Activated CD4-positive, alpha-beta T cell treated with anti-CD3 and anti-CD28 coated beads, Interleukin-2, amount 10 ng/mL, durations not matched to agents 7 days and 5 days (primary cell): ENCODE measurements around the gene PDS5B. TPM values are rescaled to one million over a fixed set of nuclear protein-coding genes. Genes with fewer than 3 reads are reported as not detected.

Experiments used
- CTCF ChIA-PET: fragments of 350-600 bp; sonication (Branson Sonifier 250); formaldehyde crosslinking; loops from one replicate; lab custom pipeline; 2021; ENCODE audit warnings: antibody characterized with exemption; lab: Charles Lee
- POLR2A ChIA-PET: fragments of 350-600 bp; sonication (Branson Sonifier 250); formaldehyde crosslinking; loops from one replicate; lab custom pipeline; 2021; ENCODE audit warnings: antibody characterized with exemption; lab: Charles Lee
- DNase-seq: peaks from one replicate; pipeline ENCODE4 v3.0.0-alpha.2; 2020
- H3K27ac Mint-ChIP-seq: one replicate; pipeline ENCODE4 v1.8.0; 2021; ENCODE audit warnings: mild to moderate bottlenecking, moderate library complexity, mixed read lengths
- H3K27me3 Mint-ChIP-seq: one replicate; pipeline ENCODE4 v1.8.0; 2021; ENCODE audit warnings: mixed read lengths
- H3K36me3 Mint-ChIP-seq: one replicate; pipeline ENCODE4 v1.8.0; 2021; ENCODE audit warnings: low read depth, mixed read lengths
- H3K4me1 Mint-ChIP-seq: one replicate; pipeline ENCODE4 v1.8.0; 2021; ENCODE audit warnings: mixed read lengths
- H3K4me3 Mint-ChIP-seq: one replicate; pipeline ENCODE4 v1.8.0; 2021; ENCODE audit warnings: mild to moderate bottlenecking, moderate library complexity, mixed read lengths
- H3K9me3 Mint-ChIP-seq: one replicate; pipeline ENCODE4 v1.8.0; 2021; ENCODE audit warnings: mixed read lengths
- total RNA-seq, 2 experiments: library from RNA; stranded (reverse); gene quantifications; one replicate each; pipeline ENCODE4 v1.2.3, GENCODE V29; 2021

The PDS5B gene
- total RNA-seq, 2 experiments from 2014 or later = 77.6 to 92.3 TPM

- peaks cover 10% of the 10 kb centered on the region for H3K4me1 Mint-ChIP-seq
- peaks cover 34% of the 10 kb centered on the region for H3K36me3 Mint-ChIP-seq
- peaks cover 6% of the 10 kb centered on the region for H3K9me3 Mint-ChIP-seq
- H3K27ac Mint-ChIP-seq = no peak overlapping the region
- H3K4me3 Mint-ChIP-seq = no peak overlapping the region
- ChIA-PET POLR2A (no interaction called here), CTCF (interaction anchor here (0.7 to 2.5 kb wide), 4 partner anchors 8 to 1922 kb away, joined by 3 to 8 read pairs (median 6); partner anchors contain the start of gene PDS5B)
- DNase-seq = no peak
- no peaks in the 10 kb centered on the region for H3K27me3 Mint-ChIP-seq
Observed at GRCh38 chr13:32661685-32662084, 75.4 kb downstream of the PDS5B start.

DNA sequence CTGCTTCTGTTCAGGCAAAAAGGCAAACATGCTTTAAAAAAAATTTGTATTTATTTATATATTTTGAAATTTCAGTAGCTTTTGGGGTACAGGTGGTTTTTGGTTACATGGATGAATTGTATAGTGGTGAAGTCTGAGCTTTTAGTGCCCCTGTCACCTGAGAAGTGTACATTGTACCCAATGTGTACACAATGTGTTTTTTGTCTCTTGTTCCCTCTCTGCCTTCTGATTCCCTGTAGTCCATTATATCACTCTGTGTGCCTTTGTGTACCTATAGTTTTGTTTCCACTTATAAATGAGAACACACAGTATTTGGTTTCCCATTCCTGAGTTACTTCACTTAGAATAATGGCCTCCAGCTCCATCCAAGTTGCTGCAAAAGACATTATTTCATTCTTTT is 77.4 kb downstream of the PDS5B start:
- Mint-ChIP-seq H3K9me3 (no peaks in the 10 kb centered on the region), H3K4me3 (no peak overlapping the region), H3K27ac (no peak overlapping the region), H3K4me1 (peaks cover 10% of the 10 kb centered on the region), H3K36me3 (peaks cover 31% of the 10 kb centered on the region), H3K27me3 (no peaks in the 10 kb centered on the region)
- POLR2A ChIA-PET = no interaction called here
- no peak for DNase-seq
- CTCF ChIA-PET = interaction anchor here (2.6 kb wide), 1 partner anchor 13 kb away, joined by 7 read pairs; no protein-coding TSS in a partner anchor

DNA sequence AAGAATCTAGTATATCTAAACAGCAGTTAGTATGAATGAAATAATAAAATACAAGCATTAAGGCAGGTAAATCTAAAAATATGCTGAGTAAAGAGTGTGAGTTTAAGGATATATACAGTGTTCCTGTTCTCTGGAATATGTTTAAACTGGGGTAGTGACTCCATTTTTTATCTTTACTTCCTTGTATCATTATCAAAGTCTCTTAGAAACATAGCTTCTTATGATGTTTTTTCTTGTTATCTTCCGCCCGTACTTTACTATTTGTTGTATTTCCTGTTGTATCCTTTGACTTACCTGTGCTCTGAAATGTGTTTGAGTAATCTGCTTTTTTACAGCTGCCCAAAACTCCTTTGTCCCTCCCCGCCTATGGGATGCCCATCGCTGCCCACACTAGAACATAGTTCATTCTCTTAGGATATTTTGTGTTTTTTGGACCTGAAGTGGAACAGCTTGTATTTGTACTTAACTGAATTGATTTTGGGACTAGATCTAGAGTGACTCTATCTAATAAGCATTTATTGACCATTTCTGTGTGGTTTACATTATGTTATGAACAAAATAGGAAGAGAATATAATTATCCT is 80.8 kb downstream of the PDS5B start:
- Mint-ChIP-seq H3K27ac (no peak overlapping the region), H3K27me3 (no peaks in the 10 kb centered on the region), H3K4me1 (peaks cover 14% of the 10 kb centered on the region), H3K4me3 (no peak overlapping the region), H3K36me3 (peaks cover 26% of the 10 kb centered on the region), H3K9me3 (no peaks in the 10 kb centered on the region)
- no peak for DNase-seq
- CTCF ChIA-PET = no interaction called here
- POLR2A ChIA-PET = no interaction called here

- ChIA-PET POLR2A (interaction anchor here (0.6 kb wide), 1 partner anchor 81 kb away, joined by 3 read pairs; no protein-coding TSS in a partner anchor), CTCF (interaction anchor here (0.5 to 1.8 kb wide), 21 partner anchors 8 to 1109 kb away, joined by 3 to 8 read pairs (median 4); partner anchors contain the start of gene PDS5B)
- H3K4me1 Mint-ChIP-seq = peaks cover 14% of the 10 kb centered on the region
- no peak overlapping the region for H3K27ac Mint-ChIP-seq
- no peaks in the 10 kb centered on the region for H3K9me3 Mint-ChIP-seq
- H3K4me3 Mint-ChIP-seq = no peak overlapping the region
- DNase-seq = peak; percentile 40
- no peaks in the 10 kb centered on the region for H3K27me3 Mint-ChIP-seq
- peaks cover 36% of the 10 kb centered on the region for H3K36me3 Mint-ChIP-seq
Observed at GRCh38 chr13:32669030-32669646, 82.9 kb downstream of the PDS5B start.

- H3K9me3 Mint-ChIP-seq = no peaks in the 10 kb centered on the region
- no peak overlapping the region for H3K4me3 Mint-ChIP-seq
- no peaks in the 10 kb centered on the region for H3K27me3 Mint-ChIP-seq
- no peak overlapping the region for H3K27ac Mint-ChIP-seq
- CTCF ChIA-PET = interaction anchor here (0.6 kb wide), 1 partner anchor 121 kb away, joined by 4 read pairs; no protein-coding TSS in a partner anchor
- POLR2A ChIA-PET = no interaction called here
- no peaks in the 10 kb centered on the region for H3K4me1 Mint-ChIP-seq
- peaks cover 46% of the 10 kb centered on the region for H3K36me3 Mint-ChIP-seq
- no peak for DNase-seq
Observed at GRCh38 chr13:32674503-32674902, 88.3 kb downstream of the PDS5B start.

GRCh38 chr13:32676242-32676641 is 90.0 kb downstream of the PDS5B start:
- H3K4me3 Mint-ChIP-seq = no peak overlapping the region
- peaks cover 59% of the 10 kb centered on the region for H3K36me3 Mint-ChIP-seq
- ChIA-PET CTCF (interaction anchor here (0.7 kb wide), 1 partner anchor 1253 kb away, joined by 6 read pairs; no protein-coding TSS in a partner anchor), POLR2A (no interaction called here)
- no peak for DNase-seq
- no peaks in the 10 kb centered on the region for H3K4me1 Mint-ChIP-seq
- no peak overlapping the region for H3K27ac Mint-ChIP-seq
- no peaks in the 10 kb centered on the region for H3K27me3 Mint-ChIP-seq
- H3K9me3 Mint-ChIP-seq = peaks cover 2% of the 10 kb centered on the region

- CTCF ChIA-PET = no interaction called here
Observed at GRCh38 chr13:32682130-32682529, 95.9 kb downstream of the PDS5B start.

GRCh38 chr13:32682740-32683139 is 96.5 kb downstream of the PDS5B start:
- POLR2A ChIA-PET = no interaction called here
- peaks cover 2% of the 10 kb centered on the region for H3K9me3 Mint-ChIP-seq
- no peaks in the 10 kb centered on the region for H3K4me1 Mint-ChIP-seq
- DNase-seq = no peak
- H3K4me3 Mint-ChIP-seq = no peak overlapping the region
- CTCF ChIA-PET = interaction anchor here (0.6 kb wide), 2 partner anchors 58 to 87 kb away, joined by 3 to 4 read pairs; no protein-coding TSS in a partner anchor
- no peaks in the 10 kb centered on the region for H3K27me3 Mint-ChIP-seq
- H3K27ac Mint-ChIP-seq = no peak overlapping the region
- H3K36me3 Mint-ChIP-seq = peaks cover 65% of the 10 kb centered on the region

More at GRCh38 chr13:32682130-32682529, 95.9 kb downstream of the PDS5B start:
- H3K27me3 Mint-ChIP-seq = no peaks in the 10 kb centered on the region
- peaks cover 64% of the 10 kb centered on the region for H3K36me3 Mint-ChIP-seq
- POLR2A ChIA-PET = interaction anchor here (0.5 kb wide), 1 partner anchor 57 kb away, joined by 3 read pairs; no protein-coding TSS in a partner anchor
- no peak overlapping the region for H3K4me3 Mint-ChIP-seq
- H3K9me3 Mint-ChIP-seq = peaks cover 2% of the 10 kb centered on the region
- no peaks in the 10 kb centered on the region for H3K4me1 Mint-ChIP-seq
- no peak for DNase-seq
- no peak overlapping the region for H3K27ac Mint-ChIP-seq

- Mint-ChIP-seq H3K27me3 (no peaks in the 10 kb centered on the region), H3K36me3 (peaks cover 37% of the 10 kb centered on the region), H3K27ac (no peak overlapping the region), H3K4me3 (no peak overlapping the region), H3K9me3 (no peaks in the 10 kb centered on the region), H3K4me1 (no peaks in the 10 kb centered on the region)
- CTCF ChIA-PET = no interaction called here
- POLR2A ChIA-PET = no interaction called here
- no peak for DNase-seq
Observed at GRCh38 chr13:32687275-32687674, 101.0 kb downstream of the PDS5B start.

GRCh38 chr13:32695602-32696250 is 109.5 kb downstream of the PDS5B start:
- ChIA-PET POLR2A (no interaction called here), CTCF (interaction anchor here (0.7 to 1.8 kb wide), 4 partner anchors 10 to 27 kb away, joined by 3 to 6 read pairs (median 4); no protein-coding TSS in a partner anchor)
- Mint-ChIP-seq H3K36me3 (peaks cover 35% of the 10 kb centered on the region), H3K27ac (no peak overlapping the region), H3K4me3 (no peak overlapping the region), H3K4me1 (peaks cover 1% of the 10 kb centered on the region), H3K27me3 (no peaks in the 10 kb centered on the region), H3K9me3 (no peaks in the 10 kb centered on the region)
- DNase-seq = no peak

GRCh38 chr13:32707471-32707870 is 121.2 kb downstream of the PDS5B start:
- Mint-ChIP-seq H3K27ac (no peak overlapping the region), H3K4me3 (no peak overlapping the region), H3K4me1 (peaks cover 11% of the 10 kb centered on the region), H3K9me3 (peaks cover 2% of the 10 kb centered on the region), H3K36me3 (peaks cover 58% of the 10 kb centered on the region), H3K27me3 (no peaks in the 10 kb centered on the region)
- CTCF ChIA-PET = interaction anchor here (1.1 to 1.4 kb wide), 2 partner anchors 12 to 16 kb away, joined by 3 to 4 read pairs; no protein-coding TSS in a partner anchor
- POLR2A ChIA-PET = no interaction called here
- no peak for DNase-seq

GRCh38 chr13:32713397-32713796 is 127.1 kb downstream of the PDS5B start:
- POLR2A ChIA-PET = no interaction called here

More at GRCh38 chr13:32713397-32713796, 127.1 kb downstream of the PDS5B start:
- peaks cover 26% of the 10 kb centered on the region for H3K9me3 Mint-ChIP-seq
- peaks cover 63% of the 10 kb centered on the region for H3K36me3 Mint-ChIP-seq
- no peak overlapping the region for H3K4me3 Mint-ChIP-seq
- H3K27ac Mint-ChIP-seq = no peak overlapping the region
- no peaks in the 10 kb centered on the region for H3K4me1 Mint-ChIP-seq
- DNase-seq = no peak
- H3K27me3 Mint-ChIP-seq = no peaks in the 10 kb centered on the region
- CTCF ChIA-PET = no interaction called here
